Measurements from ENCODE around the gene SCN2B. TPM values are rescaled to one million over a fixed set of nuclear protein-coding genes. Genes with fewer than 3 reads are reported as not detected.

SCN2B gene
- total and polyA plus RNA-seq, 2 of the 4 experiments (the other 2 are of a cell fraction) = under 0.01 to 0.05 TPM

- Histone ChIP-seq H3K9ac (ENCODE audit: low read depth, low read length) (no peak overlapping the region), H3K36me3 (ENCODE audit: control insufficient read depth, insufficient read depth, low read length) (no peaks in the 10 kb centered on the region), H3K4me3 (ENCODE audit: insufficient read depth, low read depth, low read length) (no peak overlapping the region), H2AFZ (replicated peaks; ENCODE audit: low read length, poor library complexity) (no peak overlapping the region), H2BK120ac (ENCODE audit: low read depth, low read length) (no peak overlapping the region), H4K20me1 (ENCODE audit: insufficient read depth, low read length) (no peaks in the 10 kb centered on the region), H3K4me1 (ENCODE audit: control insufficient read depth, insufficient read depth, low read length) (no peaks in the 10 kb centered on the region), H4K5ac (ENCODE audit: low read depth, low read length) (no peak overlapping the region), H2AK5ac (ENCODE audit: low read depth, low read length) (no peak overlapping the region), H3K56ac (ENCODE audit: extremely low read depth, insufficient read depth, low read length) (no peak overlapping the region), H3K18ac (ENCODE audit: low read depth, low read length) (no peak overlapping the region), H2AK9ac (replicated peaks; ENCODE audit: low read depth, low read length, poor library complexity) (no peak overlapping the region), H3K4ac (ENCODE audit: low read depth, low read length) (no peak overlapping the region), H2BK15ac (ENCODE audit: low read depth, low read length) (no peak overlapping the region), H4K8ac (ENCODE audit: low read depth in 2 of 2, low read length in 2 of 2) (no peak overlapping the region), H3K79me1 (ENCODE audit: low read depth in 1 of 2, low read length in 2 of 2) (no peaks in the 10 kb centered on the region), H2BK5ac (ENCODE audit: low read depth, low read length, poor library complexity, severe bottlenecking) (no peak overlapping the region), H3K9me3 (ENCODE audit: control insufficient read depth, insufficient read depth, low read length) (no peaks in the 10 kb centered on the region), H3K27ac (ENCODE audit: insufficient read depth, low read length) (no peak overlapping the region), H4K91ac (ENCODE audit: insufficient read depth, low read depth, low read length) (no peak overlapping the region), H3K14ac (replicated peaks; ENCODE audit: low read depth, low read length) (no peak overlapping the region), H3K4me2 (ENCODE audit: low read depth, low read length) (no peak overlapping the region), H3K27me3 (ENCODE audit: control insufficient read depth, insufficient read depth, low read length) (peaks cover 31% of the 10 kb centered on the region), H2BK20ac (ENCODE audit: low read depth, low read length) (no peak overlapping the region), H3K23ac (ENCODE audit: low read depth, low read length) (no peak overlapping the region), H3K9me1 (ENCODE audit: insufficient read depth, low read length) (no peaks in the 10 kb centered on the region)
- ATAC-seq (ENCODE audit: low read depth) (no peak), DNase-seq (no peak)
- TF ChIP-seq MAFK (IDR thresholded peaks at IDR 0.05; ENCODE audit: low read depth, low read length) = no peak
- dilution Hi-C loops (cut with HindIII; ENCODE audit: low sequenced_read_pairs, unreplicated experiment) = no loop called here
- ChIA-PET POLR2A (ENCODE audit: unreplicated experiment) (no interaction called here), CTCF (no interaction called here)
- intact Hi-C loops (cut with micrococcal nuclease) = no loop called here
- in situ Hi-C loops (cut with MboI; ENCODE audit: low sequenced_read_pairs) = no loop called here
- WGBS, 2 experiments (ENCODE audit: extremely low coverage in 2 of 2, insufficient read length in 1 of 2) = 50% methylated on average over 1 of the region's 5 CpGs; no CpG with 5 or more reads in 1 of the 2 experiments
- BruUV-seq (replicated peaks) = no TSS peak
Observed at GRCh38 chr11:118163494-118163893, 12.9 kb downstream of the SCN2B start.

Measured in IMR-90 (cell line).